ENCODE data around the gene LACTB. TPM values are rescaled to one million over a fixed set of nuclear protein-coding genes. Genes with fewer than 3 reads are reported as not detected.

LACTB gene
- polyA plus RNA-seq, 1 experiment, result 8.1 TPM

- no peaks in the 10 kb centered on the region for H3K36me3 ChIP-seq (ENCODE audit: control insufficient read depth, insufficient read depth, low read length)
- DNase-seq (ENCODE audit: low read depth), result no peak
- CTCF ChIA-PET, result interaction anchor here (1.0 to 1.1 kb wide), 3 partner anchors 9 to 298 kb away, joined by 3 to 4 read pairs (median 3); no protein-coding TSS in a partner anchor
- H3K4me3 ChIP-seq (ENCODE audit: low read depth, low read length), result no peak overlapping the region
- TF ChIP-seq CTCF (IDR thresholded peaks at IDR 0.05; ENCODE audit: insufficient read depth, low read depth, low read length), result no peak
- POLR2A ChIA-PET, result no interaction called here
- no peaks in the 10 kb centered on the region for H3K27me3 ChIP-seq (ENCODE audit: control insufficient read depth, insufficient read depth, low read length)
Observed at GRCh38 chr15:63079947-63080626, 41.6 kb upstream of the LACTB start.

- CTCF ChIA-PET, result interaction anchor here (1.0 to 1.1 kb wide), 2 partner anchors 8 to 12 kb away, joined by 3 to 4 read pairs; no protein-coding TSS in a partner anchor
- TF ChIP-seq CTCF (IDR thresholded peaks at IDR 0.05; ENCODE audit: insufficient read depth, low read depth, low read length), result no peak
- Histone ChIP-seq H3K4me3 (ENCODE audit: low read depth, low read length) (no peak overlapping the region), H3K36me3 (ENCODE audit: control insufficient read depth, insufficient read depth, low read length) (no peaks in the 10 kb centered on the region), H3K27me3 (ENCODE audit: control insufficient read depth, insufficient read depth, low read length) (no peaks in the 10 kb centered on the region)
- DNase-seq (ENCODE audit: low read depth), result no peak
- POLR2A ChIA-PET, result no interaction called here
Observed at GRCh38 chr15:63080634-63081250, 40.9 kb upstream of the LACTB start.

- no peak for DNase-seq (ENCODE audit: low read depth)
- POLR2A ChIA-PET, result no interaction called here
- H3K27me3 ChIP-seq (ENCODE audit: control insufficient read depth, insufficient read depth, low read length), result no peaks in the 10 kb centered on the region
- CTCF ChIA-PET, result no interaction called here
- no peaks in the 10 kb centered on the region for H3K36me3 ChIP-seq (ENCODE audit: control insufficient read depth, insufficient read depth, low read length)
- no peak overlapping the region for H3K4me3 ChIP-seq (ENCODE audit: low read depth, low read length)
- no peak for TF ChIP-seq CTCF (IDR thresholded peaks at IDR 0.05; ENCODE audit: insufficient read depth, low read depth, low read length)
Observed at GRCh38 chr15:63082366-63082765, 39.3 kb upstream of the LACTB start.

GRCh38 chr15:63083044-63083443 lies 38.6 kb upstream of the LACTB start:
- no peak for TF ChIP-seq CTCF (IDR thresholded peaks at IDR 0.05; ENCODE audit: insufficient read depth, low read depth, low read length)
- ChIA-PET POLR2A (interaction anchor here (0.6 kb wide), 1 partner anchor 10 kb away, joined by 4 read pairs; no protein-coding TSS in a partner anchor), CTCF (no interaction called here)
- H3K36me3 ChIP-seq (ENCODE audit: control insufficient read depth, insufficient read depth, low read length), result no peaks in the 10 kb centered on the region
- no peaks in the 10 kb centered on the region for H3K27me3 ChIP-seq (ENCODE audit: control insufficient read depth, insufficient read depth, low read length)
- no peak for DNase-seq (ENCODE audit: low read depth)
- H3K4me3 ChIP-seq (ENCODE audit: low read depth, low read length), result no peak overlapping the region

GRCh38 chr15:63083541-63083940 lies 38.1 kb upstream of the LACTB start:
- Histone ChIP-seq H3K36me3 (ENCODE audit: control insufficient read depth, insufficient read depth, low read length) (no peaks in the 10 kb centered on the region), H3K4me3 (ENCODE audit: low read depth, low read length) (no peak overlapping the region), H3K27me3 (ENCODE audit: control insufficient read depth, insufficient read depth, low read length) (no peaks in the 10 kb centered on the region)
- no peak for DNase-seq (ENCODE audit: low read depth)
- ChIA-PET CTCF (no interaction called here), POLR2A (interaction anchor here (0.6 kb wide), 1 partner anchor 11 kb away, joined by 4 read pairs; no protein-coding TSS in a partner anchor)
- TF ChIP-seq CTCF (IDR thresholded peaks at IDR 0.05; ENCODE audit: insufficient read depth, low read depth, low read length), result no peak

Data from BJ (cell line).